Transverse colon (tissue), 4 donors: Measurements from ENCODE around the gene CRYBG3. TPM values are rescaled to one million over a fixed set of nuclear protein-coding genes. Genes with fewer than 3 reads are reported as not detected.

ENCODE experiments used
- DNase-seq: peaks from one replicate; pipeline ENCODE4 v3.0.0-alpha.2; 2019
- H3K27ac ChIP-seq, 4 donors: fragments of 200-600 bp; sonication (generic); 2 replicates each; pipeline ENCODE4 v1.5.1; 2016 to 2018; ENCODE audit warnings: inconsistent platforms in 4 of 4
- H3K27me3 ChIP-seq: fragments of 200-600 bp; sonication (generic); 2 replicates; pipeline ENCODE4 v1.5.1; 2017; ENCODE audit warnings: inconsistent platforms
- H3K36me3 ChIP-seq, 4 donors: fragments of 200-600 bp; sonication (generic); 2 replicates each; pipeline ENCODE4 v1.5.1; 2017 to 2019; ENCODE audit warnings: inconsistent platforms in 4 of 4
- H3K4me1 ChIP-seq, 4 donors: fragments of 200-600 bp; sonication (generic); 2 replicates each; pipeline ENCODE4 v1.5.1; 2017 to 2020; ENCODE audit warnings: inconsistent platforms in 4 of 4
- H3K4me3 ChIP-seq, 4 donors: fragments of 200-600 bp; sonication (generic); 1 replicate in 1 of 4; 2 replicates in 3 of 4; pipeline versions ENCODE4 v1.5.1 to v1.6.1; 2017 to 2019; ENCODE audit warnings: inconsistent platforms in 4 of 4
- H3K9me3 ChIP-seq, 2 donors: fragments of 200-600 bp; sonication (generic); 2 replicates each; pipeline ENCODE4 v1.5.1; 2017 to 2019; ENCODE audit warnings: inconsistent platforms in 2 of 2
- EP300 ChIP-seq: sonication (generic); formaldehyde crosslinking; IDR thresholded peaks from one replicate; pipeline ENCODE4 v1.6.1; 2017; ENCODE audit warnings: antibody characterized with exemption, low read depth
- POLR2A ChIP-seq: fragments of 450-650 bp; IDR thresholded peaks from one replicate; pipeline ENCODE4 v1.6.1; 2016; ENCODE audit warnings: antibody characterized with exemption, mild to moderate bottlenecking, moderate library complexity
- POLR2AphosphoS5 ChIP-seq, 3 donors: sonication (generic); formaldehyde crosslinking; IDR thresholded peaks; one replicate each; pipeline ENCODE4 v1.6.1; 2016; ENCODE audit warnings: antibody characterized with exemption in 3 of 3
- WGBS, 2 donors: methylation state at CpG; one replicate each; pipeline ENCODE4 v1.1.5; 2018; ENCODE audit warnings: low coverage in 1 of 2; 5-methylcytosine and 5-hydroxymethylcytosine counted together
- in situ Hi-C, 4 donors: fragments of 200-750 bp; cut with MboI; loops; one replicate each; pipeline versions ENCODE4 v1.15.0 to v1.15.1; 2017; ENCODE audit warnings: low sequenced_read_pairs in 3 of 4, low pct_ligation_motif_present in 1 of 4, low pct_unique_long_range_greater_than_20kb in 1 of 4
- intact Hi-C: fragments of 100-400 bp; cut with DNase I; formaldehyde crosslinking; loops from one replicate; pipeline ENCODE4 v1.15.1; 2023; ENCODE audit warnings: low total_unique reads
- total RNA-seq, 4 donors: library from RNA; depleted of rRNA; stranded (reverse); fragments of >200 nt; gene quantifications; one replicate each; pipeline ENCODE4 v1.1.0, GENCODE V29; 2016
- TF ChIP-seq, protein P1 (sequence below), 5 experiments: fragments of 200-600 bp in 3 of 5; fragments of 450-650 bp in 2 of 5; sonication (generic) in 3 of 5; IDR thresholded peaks; 1 replicate in 2 of 5; 2 replicates in 3 of 5; pipeline ENCODE4 v1.5.1; 2016 to 2017; ENCODE audit warnings: antibody characterized with exemption in 5 of 5, inconsistent platforms in 3 of 5, mild to moderate bottlenecking in 2 of 5, moderate library complexity in 1 of 5

CRYBG3 gene
- total RNA-seq = 10 to 100 TPM; 21.3 to 32.7 (median 27.9) TPM

DNA sequence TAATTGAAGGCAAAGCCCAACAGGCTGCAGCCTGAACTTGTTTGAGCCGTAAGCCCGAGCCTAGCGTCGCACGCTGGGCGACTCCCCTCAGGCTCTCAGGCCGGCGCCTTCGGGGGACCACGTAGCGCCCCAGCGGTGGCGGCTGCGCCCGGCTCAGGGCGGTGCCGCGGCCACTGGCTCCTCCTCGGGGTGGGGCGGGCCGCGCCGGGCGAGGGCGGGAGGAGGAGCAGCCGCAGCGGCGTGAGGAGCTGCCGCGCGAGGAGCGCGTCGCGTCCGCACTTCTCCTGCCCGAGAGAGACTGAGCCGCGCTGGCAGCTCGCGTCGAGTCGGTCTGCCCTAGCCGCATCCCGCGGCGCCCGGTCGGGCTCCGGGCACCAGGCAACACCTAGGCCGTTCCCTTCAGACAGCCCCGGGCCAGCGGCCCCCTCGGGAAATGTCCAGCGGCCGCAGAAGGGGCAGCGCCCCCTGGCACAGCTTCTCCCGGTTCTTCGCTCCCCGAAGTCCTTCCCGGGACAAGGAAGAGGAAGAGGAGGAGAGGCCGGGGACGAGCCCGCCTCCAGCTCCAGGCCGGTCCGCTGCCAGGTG is at the start of gene CRYBG3:
TSS of gene CRYBG3 (plus strand) at position 238 of the 585 bp plus-strand sequence. CDS start at position 434, 196 bp downstream.
- intact Hi-C loops (no loop called here), in situ Hi-C loops (no loop called here)
- H3K27ac ChIP-seq = peak within 1 kb of the TSS; percentile 90 to 95 (median 93)
- H3K4me1 ChIP-seq = peaks cover 0 to 27% (median 14%) of the 10 kb centered on the region in 4 donors
- peak; percentile 88 for DNase-seq
- H3K27me3 ChIP-seq = peaks cover 5% of the 10 kb centered on the region
- TF ChIP-seq POLR2A = peak; percentile 82
- TF ChIP-seq, protein P1, sequence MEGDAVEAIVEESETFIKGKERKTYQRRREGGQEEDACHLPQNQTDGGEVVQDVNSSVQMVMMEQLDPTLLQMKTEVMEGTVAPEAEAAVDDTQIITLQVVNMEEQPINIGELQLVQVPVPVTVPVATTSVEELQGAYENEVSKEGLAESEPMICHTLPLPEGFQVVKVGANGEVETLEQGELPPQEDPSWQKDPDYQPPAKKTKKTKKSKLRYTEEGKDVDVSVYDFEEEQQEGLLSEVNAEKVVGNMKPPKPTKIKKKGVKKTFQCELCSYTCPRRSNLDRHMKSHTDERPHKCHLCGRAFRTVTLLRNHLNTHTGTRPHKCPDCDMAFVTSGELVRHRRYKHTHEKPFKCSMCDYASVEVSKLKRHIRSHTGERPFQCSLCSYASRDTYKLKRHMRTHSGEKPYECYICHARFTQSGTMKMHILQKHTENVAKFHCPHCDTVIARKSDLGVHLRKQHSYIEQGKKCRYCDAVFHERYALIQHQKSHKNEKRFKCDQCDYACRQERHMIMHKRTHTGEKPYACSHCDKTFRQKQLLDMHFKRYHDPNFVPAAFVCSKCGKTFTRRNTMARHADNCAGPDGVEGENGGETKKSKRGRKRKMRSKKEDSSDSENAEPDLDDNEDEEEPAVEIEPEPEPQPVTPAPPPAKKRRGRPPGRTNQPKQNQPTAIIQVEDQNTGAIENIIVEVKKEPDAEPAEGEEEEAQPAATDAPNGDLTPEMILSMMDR (IDR thresholded peaks at IDR 0.05) = peak in 2 of 5 experiments; percentile 14 to 15
- TF ChIP-seq POLR2AphosphoS5 (IDR thresholded peaks at IDR 0.05) = peak; percentile 86 to 95 (median 94)
- no peak for TF ChIP-seq EP300
- 0% methylated on average over 10 of the region's 66 CpGs; no CpG with 5 or more reads in 1 of the 2 donors for WGBS, 2 donors
- H3K4me3 ChIP-seq = peak within 1 kb of the TSS; percentile 68 to 95 (median 87)
- H3K36me3 ChIP-seq = no peaks in the 10 kb centered on the region
- no peaks in the 10 kb centered on the region for H3K9me3 ChIP-seq

GRCh38 chr3:97772926-97773325 is 48.9 kb upstream of the CRYBG3 start:
- H3K36me3 ChIP-seq = peaks cover 0 to 5% (median 0%) of the 10 kb centered on the region in 4 donors
- no peaks in the 10 kb centered on the region for H3K27me3 ChIP-seq
- DNase-seq = no peak
- H3K4me1 ChIP-seq = no peaks in the 10 kb centered on the region
- H3K4me3 ChIP-seq = no peak overlapping the region
- intact Hi-C loops = no loop called here
- in situ Hi-C loops = no loop called here
- no peak overlapping the region for H3K27ac ChIP-seq
- no peak for TF ChIP-seq EP300
- TF ChIP-seq POLR2AphosphoS5 (IDR thresholded peaks at IDR 0.05) = no peak
- TF ChIP-seq, protein P1 (IDR thresholded peaks at IDR 0.05) = no peak
- TF ChIP-seq POLR2A = no peak
- no peaks in the 10 kb centered on the region for H3K9me3 ChIP-seq
- WGBS, 2 donors = 90 to 91% methylated on average over 2 to 3 of the region's 3 CpGs

DNA sequence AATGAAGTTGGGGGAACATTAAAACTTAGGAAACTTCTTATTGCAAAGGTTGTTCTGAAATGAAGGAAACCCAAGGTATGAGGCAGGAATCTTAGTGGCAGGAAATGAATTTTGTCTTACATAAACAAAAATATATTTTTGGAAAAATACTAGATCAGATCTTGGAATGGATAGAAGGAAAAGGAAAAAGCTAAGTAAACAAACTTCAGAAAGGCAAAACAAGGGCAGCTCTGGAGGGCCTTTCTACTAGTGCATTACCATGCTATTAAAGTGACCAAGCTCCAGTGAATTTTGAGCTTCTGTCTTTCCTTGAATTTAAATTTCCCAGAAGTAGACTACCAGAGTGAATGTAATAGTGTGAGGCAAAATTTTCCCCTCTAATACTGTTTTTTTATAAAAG is 43.7 kb upstream of the CRYBG3 start:
- no peak for DNase-seq
- TF ChIP-seq POLR2A = no peak
- TF ChIP-seq POLR2AphosphoS5 (IDR thresholded peaks at IDR 0.05) = no peak
- TF ChIP-seq EP300 = no peak
- TF ChIP-seq, protein P1 (IDR thresholded peaks at IDR 0.05) = no peak
- in situ Hi-C loops (loop anchor here in 2 of 4 donors (25.0 kb wide), 1 partner anchor 559 kb away; no protein-coding TSS in a partner anchor), intact Hi-C loops (no loop called here)
- H3K9me3 ChIP-seq = no peaks in the 10 kb centered on the region
- peak overlapping the region in 1 of 4 donors; percentile 18 for H3K27ac ChIP-seq
- no peaks in the 10 kb centered on the region for H3K27me3 ChIP-seq
- H3K4me1 ChIP-seq = peaks cover 0 to 4% (median 0%) of the 10 kb centered on the region in 4 donors
- H3K36me3 ChIP-seq = no peaks in the 10 kb centered on the region
- H3K4me3 ChIP-seq = no peak overlapping the region

DNA sequence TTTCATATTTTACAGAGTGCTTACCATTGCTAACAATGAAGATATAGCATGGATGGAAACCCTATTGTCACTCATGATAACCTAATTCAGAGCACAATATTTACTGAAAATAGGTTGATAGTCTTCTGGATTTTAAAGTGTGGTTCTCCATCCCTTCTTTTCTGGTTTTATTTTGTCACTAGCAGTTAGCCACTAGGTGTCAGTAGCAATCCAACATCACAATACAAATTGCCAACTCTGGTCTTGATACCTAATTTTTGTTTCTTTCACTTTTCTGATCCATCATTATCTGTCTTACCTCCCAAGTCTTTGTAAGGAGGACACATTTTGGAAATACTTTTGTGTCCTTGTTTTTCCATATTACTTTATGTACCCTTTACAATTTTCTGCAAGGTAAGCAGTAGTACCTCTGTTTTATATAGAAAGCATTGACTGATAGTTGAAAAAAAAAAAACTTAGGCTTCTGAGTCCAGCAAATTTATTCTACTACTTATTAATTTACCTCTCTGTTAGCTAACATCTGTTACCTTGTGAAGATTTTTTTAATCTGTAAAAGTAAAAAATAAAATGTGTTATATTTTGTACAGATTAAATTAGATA is 28.3 kb upstream of the CRYBG3 start:
- DNase-seq = no peak
- Histone ChIP-seq H3K9me3 (no peaks in the 10 kb centered on the region), H3K4me1 (no peaks in the 10 kb centered on the region), H3K27me3 (no peaks in the 10 kb centered on the region), H3K4me3 (no peak overlapping the region), H3K27ac (no peak overlapping the region), H3K36me3 (no peaks in the 10 kb centered on the region)
- in situ Hi-C loops (loop anchor here (5.0 to 25.0 kb wide), 3 partner anchors 229 to 544 kb away; no protein-coding TSS in a partner anchor), intact Hi-C loops (loop anchor here (2.0 to 5.0 kb wide), 2 partner anchors 179 to 229 kb away; partner anchors contain the start of gene RIOX2)
- TF ChIP-seq EP300 = no peak
- TF ChIP-seq, protein P1 (IDR thresholded peaks at IDR 0.05) = peak; percentile 78 to 83 (median 81)
